SK-N-MC (cell line): Measurements from ENCODE around the gene GGNBP2.

Experiments used
- EZH2 ChIP-seq: fragments of 200-600 bp; sonication (generic); IDR thresholded peaks from one replicate; pipeline ENCODE4 v1.6.1; 2017; ENCODE audit warnings: antibody characterized with exemption
- FOXP2 ChIP-seq: optimal IDR thresholded peaks from 2 replicates; pipeline ENCODE3; 2011; ENCODE audit warnings: mild to moderate bottlenecking, moderate library complexity; ENCODE audit not compliant: insufficient read depth; ENCODE audit errors: extremely low read length, control extremely low read depth
- POLR2AphosphoS5 ChIP-seq: IDR thresholded peaks from 2 replicates; pipeline ENCODE4 v1.6.1; 2012; ENCODE audit warnings: mild to moderate bottlenecking, low read depth, low read length, borderline replicate concordance

DNA sequence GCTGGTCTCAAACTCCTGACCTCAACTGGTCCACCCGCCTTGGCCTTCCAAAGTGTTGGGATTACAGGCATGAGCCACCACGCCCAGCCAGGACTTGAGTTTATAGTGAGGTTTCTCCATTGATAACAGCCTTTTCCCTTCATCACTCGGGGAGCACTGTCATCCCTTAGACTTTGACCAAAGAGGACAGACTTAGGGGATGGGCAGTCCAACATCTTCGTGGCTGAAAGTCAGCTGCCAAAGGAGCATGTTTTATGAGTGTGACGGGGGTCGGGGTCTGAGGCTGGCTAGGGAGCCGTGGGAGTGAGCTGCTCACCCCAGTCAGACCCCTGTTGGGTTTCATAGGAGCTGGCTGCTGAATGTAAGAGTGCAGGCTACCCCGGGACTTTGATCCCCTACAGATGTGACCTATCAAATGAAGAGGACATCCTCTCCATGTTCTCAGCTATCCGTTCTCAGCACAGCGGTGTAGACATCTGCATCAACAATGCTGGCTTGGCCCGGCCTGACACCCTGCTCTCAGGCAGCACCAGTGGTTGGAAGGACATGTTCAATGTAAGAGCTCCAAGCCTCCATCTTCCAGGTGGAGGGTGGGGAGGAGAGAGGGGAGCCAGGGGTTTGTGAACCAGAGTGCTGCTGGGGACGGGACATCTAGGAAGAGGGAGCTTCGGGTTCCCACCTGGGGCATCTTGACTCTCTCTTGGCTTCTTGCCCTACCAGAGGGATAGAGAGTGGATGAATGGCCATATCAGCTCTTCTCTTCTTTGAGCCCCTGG is 50.1 kb downstream of the GGNBP2 start:
- TF ChIP-seq POLR2AphosphoS5: no peak
- no peak for TF ChIP-seq EZH2
- no peak for TF ChIP-seq FOXP2
